B cell (primary cell): Measurements from ENCODE around the gene EGFR. TPM values are rescaled to one million over a fixed set of nuclear protein-coding genes. Genes with fewer than 3 reads are reported as not detected.

Experiments
- ATAC-seq: fragments of 200-7000 bp; cut with Tn5 transposase; one replicate; pipeline ENCODE4 v1.10.0; 2021; ENCODE audit warnings: low read depth, mild to moderate bottlenecking, moderate number of reproducible peaks, moderate library complexity
- CTCF ChIA-PET: fragments of 350-600 bp; sonication (Branson Sonifier 250); formaldehyde crosslinking; loops from one replicate; lab custom pipeline; 2021; ENCODE audit warnings: antibody characterized with exemption, inconsistent platforms; lab: Charles Lee
- POLR2A ChIA-PET: fragments of 350-600 bp; sonication (Branson Sonifier 250); formaldehyde crosslinking; loops from one replicate; lab custom pipeline; 2021; ENCODE audit warnings: antibody characterized with exemption; lab: Charles Lee
- DNase-seq: peaks from one replicate; pipeline ENCODE4 v3.0.0; 2013
- H2AFZ ChIP-seq: 2 replicates; pipeline ENCODE4 v1.6.1; 2012; ENCODE audit warnings: mild to moderate bottlenecking, low read depth, low read length; ENCODE audit not compliant: insufficient read depth, poor library complexity, severe bottlenecking
- H3K27ac ChIP-seq, 2 donors: 1 replicate in 1 of 2; 2 replicates in 1 of 2; pipeline ENCODE4 v1.5.1; 2012 to 2013; ENCODE audit warnings: low read length in 2 of 2, mild to moderate bottlenecking in 2 of 2, moderate library complexity in 1 of 2
- H3K27me3 ChIP-seq, 4 experiments: fragments of 200-600 bp in 1 of 4; sonication (generic) in 1 of 4; replicated peaks in 1 of 4; 1 replicate in 2 of 4; 2 replicates in 2 of 4; pipeline versions ENCODE4 v1.6.1 to v1.7.0; 2013 to 2016; ENCODE audit warnings: low read length in 3 of 4, mild to moderate bottlenecking in 2 of 4, mixed read lengths in 1 of 4, moderate library complexity in 1 of 4; ENCODE audit not compliant: insufficient read depth in 4 of 4, control insufficient read depth in 3 of 4; ENCODE audit errors: control extremely low read depth in 1 of 4
- H3K36me3 ChIP-seq, 2 experiments: replicated peaks in 1 of 2; 1 replicate in 1 of 2; 2 replicates in 1 of 2; pipeline versions ENCODE4 v1.6.1 to v1.7.1; 2013; ENCODE audit warnings: low read length in 1 of 2; ENCODE audit not compliant: insufficient read depth in 2 of 2, control insufficient read depth in 1 of 2; ENCODE audit errors: control extremely low read depth in 1 of 2, extremely low read depth in 1 of 2
- H3K4me1 ChIP-seq, 2 donors: fragments of 200-600 bp in 1 of 2; sonication (generic) in 1 of 2; 1 replicate in 1 of 2; 2 replicates in 1 of 2; pipeline versions ENCODE4 v1.5.1 to v1.6.1; 2013 to 2017; ENCODE audit warnings: low read length in 2 of 2; ENCODE audit not compliant: control insufficient read depth in 2 of 2, insufficient read depth in 2 of 2
- H3K4me2 ChIP-seq: replicated peaks from 2 replicates; pipeline ENCODE3; 2012; ENCODE audit warnings: mild to moderate bottlenecking, low read depth, low read length; ENCODE audit not compliant: poor library complexity, severe bottlenecking
- H3K4me3 ChIP-seq, 5 experiments: fragments of 200-600 bp in 1 of 5; sonication (generic) in 1 of 5; 1 replicate in 3 of 5; 2 replicates in 2 of 5; pipeline versions ENCODE4 v1.5.1 to v1.7.0; 2011 to 2016; ENCODE audit warnings: low read length in 4 of 5, mild to moderate bottlenecking in 4 of 5, low read depth in 2 of 5, control low read depth in 1 of 5, moderate library complexity in 1 of 5; ENCODE audit not compliant: insufficient read depth in 1 of 5; ENCODE audit errors: control extremely low read depth in 1 of 5, extremely low read depth in 1 of 5
- H3K79me2 ChIP-seq: fragments of 200-600 bp; sonication (generic); one replicate; pipeline ENCODE4 v1.6.0; 2016; ENCODE audit warnings: low read length; ENCODE audit not compliant: control insufficient read depth, insufficient read depth
- H3K9ac ChIP-seq: fragments of 200-600 bp; sonication (generic); 2 replicates; pipeline ENCODE4 v1.6.1; 2017; ENCODE audit warnings: mild to moderate bottlenecking, low read length, moderate library complexity
- H3K9me3 ChIP-seq, 3 donors: one replicate each; pipeline versions ENCODE4 v1.6.1 to v1.7.1; 2013; ENCODE audit warnings: low read length in 2 of 3; ENCODE audit not compliant: control insufficient read depth in 2 of 3, insufficient read depth in 1 of 3; ENCODE audit errors: control extremely low read depth in 1 of 3
- H4K20me1 ChIP-seq: 2 replicates; pipeline ENCODE4 v1.6.0; 2012; ENCODE audit warnings: mild to moderate bottlenecking, low read length; ENCODE audit not compliant: insufficient read depth, control insufficient read depth, poor library complexity, severe bottlenecking
- H3K27ac Mint-ChIP-seq: one replicate; pipeline ENCODE4 v1.8.0; 2021; ENCODE audit warnings: mixed read lengths
- H3K27me3 Mint-ChIP-seq: one replicate; pipeline ENCODE4 v1.8.0; 2021; ENCODE audit warnings: mixed read lengths
- H3K4me1 Mint-ChIP-seq: one replicate; pipeline ENCODE4 v1.8.0; 2021; ENCODE audit warnings: mixed read lengths
- H3K4me3 Mint-ChIP-seq: one replicate; pipeline ENCODE4 v1.8.0; 2021; ENCODE audit warnings: mixed read lengths
- H3K9me3 Mint-ChIP-seq: one replicate; pipeline ENCODE4 v1.8.0; 2022; ENCODE audit warnings: mixed read lengths; ENCODE audit not compliant: insufficient read depth
- EZH2 ChIP-seq: IDR thresholded peaks from 2 replicates; pipeline ENCODE4 v1.6.1; 2012; ENCODE audit warnings: borderline replicate concordance, low read depth, mild to moderate bottlenecking, moderate library complexity, low read length; ENCODE audit not compliant: insufficient read depth, poor library complexity, severe bottlenecking
- WGBS: methylation state at CpG from one replicate; pipeline ENCODE4 v1.1.5; 2013; ENCODE audit warnings: missing lambda C conversion rate; ENCODE audit not compliant: insufficient coverage; 5-methylcytosine and 5-hydroxymethylcytosine counted together
- intact Hi-C: fragments of 100-400 bp; cut with micrococcal nuclease; formaldehyde crosslinking; loops from one replicate; pipeline ENCODE4 v1.10.0; 2022
- polyA plus RNA-seq: library from polyadenylated mRNA; depleted of rRNA; stranded (reverse); fragments of >200 nt; gene quantifications from 2 replicates; pipeline ENCODE4 v1.2.3, GENCODE V29; 2012
- total RNA-seq, 2 donors: library from RNA; stranded (reverse); fragments of 120-200 nt in 1 of 2; gene quantifications; 1 replicate in 1 of 2; 2 replicates in 1 of 2; pipeline versions ENCODE4 v1.2.3 to v1.2.4, GENCODE V29; 2013 to 2022
- TF ChIP-seq, protein P1 (sequence below): fragments of 200-600 bp; IDR thresholded peaks from one replicate; pipeline ENCODE4 v1.8.0; 2022; ENCODE audit warnings: antibody characterized with exemption, mild to moderate bottlenecking

EGFR gene
- total and polyA plus RNA-seq, 2 donors (not counting 1 experiment from before 2014, with no cell fraction given) = not detected

DNA sequence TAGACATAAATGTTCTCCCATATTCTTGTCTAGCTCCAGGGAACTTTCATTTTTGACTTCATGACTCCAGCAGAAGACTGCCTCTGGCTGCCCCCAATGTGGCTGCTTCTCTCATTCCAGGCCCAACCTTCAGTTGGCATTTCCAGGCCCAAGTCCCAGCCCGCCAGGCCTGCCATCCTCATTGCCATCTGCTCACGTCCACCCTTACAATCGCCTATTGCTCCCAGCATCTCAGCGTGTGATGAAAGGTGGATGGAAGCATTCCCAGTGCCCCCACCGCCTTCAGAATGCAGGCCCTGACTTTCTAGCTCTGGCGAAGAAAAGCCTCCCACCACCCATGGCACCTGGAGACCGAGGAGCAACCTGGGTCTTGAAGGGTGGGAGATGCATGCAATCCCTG lies 214.2 kb downstream of the EGFR start:
- Histone ChIP-seq H3K4me3 (no peak overlapping the region), H3K9me3 (peaks cover 0 to 12% (median 0%) of the 10 kb centered on the region in 3 donors), H3K9ac (no peak overlapping the region), H3K4me2 (no peak overlapping the region), H3K27me3 (peaks cover 0 to 7% (median 0%) of the 10 kb centered on the region in 4 experiments), H3K79me2 (no peaks in the 10 kb centered on the region), H4K20me1 (no peaks in the 10 kb centered on the region), H3K36me3 (no peaks in the 10 kb centered on the region), H2AFZ (no peak overlapping the region), H3K27ac (no peak overlapping the region), H3K4me1 (no peaks in the 10 kb centered on the region)
- ChIA-PET CTCF (interaction anchor here (1.0 kb wide), 1 partner anchor 22 kb away, joined by 5 read pairs; no protein-coding TSS in a partner anchor), POLR2A (no interaction called here)
- Mint-ChIP-seq H3K27ac (no peak overlapping the region), H3K4me1 (no peaks in the 10 kb centered on the region), H3K9me3 (peaks cover 12% of the 10 kb centered on the region), H3K27me3 (peaks cover 34% of the 10 kb centered on the region), H3K4me3 (no peak overlapping the region)
- intact Hi-C loops = no loop called here
- no peak for DNase-seq
- WGBS = 83% methylated on average over 5 of the region's 7 CpGs
- TF ChIP-seq, protein P1, sequence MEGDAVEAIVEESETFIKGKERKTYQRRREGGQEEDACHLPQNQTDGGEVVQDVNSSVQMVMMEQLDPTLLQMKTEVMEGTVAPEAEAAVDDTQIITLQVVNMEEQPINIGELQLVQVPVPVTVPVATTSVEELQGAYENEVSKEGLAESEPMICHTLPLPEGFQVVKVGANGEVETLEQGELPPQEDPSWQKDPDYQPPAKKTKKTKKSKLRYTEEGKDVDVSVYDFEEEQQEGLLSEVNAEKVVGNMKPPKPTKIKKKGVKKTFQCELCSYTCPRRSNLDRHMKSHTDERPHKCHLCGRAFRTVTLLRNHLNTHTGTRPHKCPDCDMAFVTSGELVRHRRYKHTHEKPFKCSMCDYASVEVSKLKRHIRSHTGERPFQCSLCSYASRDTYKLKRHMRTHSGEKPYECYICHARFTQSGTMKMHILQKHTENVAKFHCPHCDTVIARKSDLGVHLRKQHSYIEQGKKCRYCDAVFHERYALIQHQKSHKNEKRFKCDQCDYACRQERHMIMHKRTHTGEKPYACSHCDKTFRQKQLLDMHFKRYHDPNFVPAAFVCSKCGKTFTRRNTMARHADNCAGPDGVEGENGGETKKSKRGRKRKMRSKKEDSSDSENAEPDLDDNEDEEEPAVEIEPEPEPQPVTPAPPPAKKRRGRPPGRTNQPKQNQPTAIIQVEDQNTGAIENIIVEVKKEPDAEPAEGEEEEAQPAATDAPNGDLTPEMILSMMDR = no peak
- no peak for TF ChIP-seq EZH2
- ATAC-seq = no peak

GRCh38 chr7:55234408-55234807 lies 215.6 kb downstream of the EGFR start:
- Histone ChIP-seq H3K4me1 (no peaks in the 10 kb centered on the region), H2AFZ (no peak overlapping the region), H3K79me2 (no peaks in the 10 kb centered on the region), H3K4me3 (no peak overlapping the region), H3K27me3 (peaks cover 0 to 7% (median 0%) of the 10 kb centered on the region in 4 experiments), H3K4me2 (no peak overlapping the region), H3K27ac (no peak overlapping the region), H4K20me1 (no peaks in the 10 kb centered on the region), H3K9me3 (peaks cover 0 to 12% (median 0%) of the 10 kb centered on the region in 3 donors), H3K36me3 (no peaks in the 10 kb centered on the region), H3K9ac (no peak overlapping the region)
- DNase-seq (no peak), ATAC-seq (no peak)
- TF ChIP-seq, protein P1 = no peak
- no peak for TF ChIP-seq EZH2
- WGBS = 92% methylated on average over 10 of the region's 11 CpGs
- Mint-ChIP-seq H3K9me3 (peaks cover 4% of the 10 kb centered on the region), H3K27me3 (peaks cover 29% of the 10 kb centered on the region), H3K4me1 (no peaks in the 10 kb centered on the region), H3K4me3 (no peak overlapping the region), H3K27ac (no peak overlapping the region)
- ChIA-PET CTCF (no interaction called here), POLR2A (no interaction called here)
- intact Hi-C loops = no loop called here
